KG1 (cell line): ENCODE results near the gene CLDN17.

Experiments used
- DNase-seq: peaks from one replicate; lab custom pipeline; 2025; lab: John Stamatoyannopoulos, UW

Gene CLDN17

DNA sequence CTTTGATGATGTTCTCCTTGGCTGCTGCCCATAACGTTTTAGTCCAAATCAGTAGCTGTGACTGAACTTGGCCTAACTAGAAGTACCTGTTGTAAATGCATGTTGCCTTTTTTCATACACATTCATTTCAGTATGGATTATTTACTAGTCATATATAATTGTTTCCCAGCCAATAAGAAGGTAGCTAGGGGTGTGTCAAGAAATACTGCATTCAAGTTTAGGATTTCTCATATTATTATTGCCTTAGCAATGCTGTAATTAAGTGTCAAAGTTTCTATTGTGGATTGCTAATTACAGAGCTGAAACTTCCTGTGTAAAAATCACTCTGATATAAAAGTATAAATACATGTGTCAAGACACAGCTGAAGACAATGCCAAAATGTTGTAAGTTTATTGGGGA, at the start of gene CLDN17:
TSS of gene CLDN17 (minus strand) at position 101 of the 400 bp plus-strand sequence. CDS start 188 bp downstream, outside the sequence.
- no peak for DNase-seq

- no peak for DNase-seq
Observed at GRCh38 chr21:30216041-30216723, 49.6 kb upstream of the CLDN17 start, which contains the start of gene CLDN8. Gene CLDN8 (minus strand): TSS chr21:30216097. CDS start chr21:30215925, 172 bp downstream.

DNA sequence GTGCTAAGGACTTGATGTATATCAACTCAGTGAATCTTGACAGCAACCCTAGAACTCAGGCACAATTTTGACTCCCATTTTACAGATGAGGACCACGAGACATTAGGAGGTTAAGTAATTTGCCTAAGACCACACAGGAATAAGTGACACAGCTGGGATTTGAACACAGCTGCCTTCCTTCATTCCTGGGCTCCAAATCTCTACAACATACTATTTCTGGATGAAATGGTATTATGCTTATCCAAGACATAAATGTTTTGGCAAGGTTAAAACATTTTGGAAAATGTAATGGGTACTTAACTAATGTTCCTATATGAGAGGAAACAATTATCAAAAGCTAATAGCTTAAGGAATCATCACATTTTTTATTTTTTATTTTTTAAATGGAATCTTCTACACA, 44.5 kb upstream of the CLDN17 start:
- no peak for DNase-seq

DNA sequence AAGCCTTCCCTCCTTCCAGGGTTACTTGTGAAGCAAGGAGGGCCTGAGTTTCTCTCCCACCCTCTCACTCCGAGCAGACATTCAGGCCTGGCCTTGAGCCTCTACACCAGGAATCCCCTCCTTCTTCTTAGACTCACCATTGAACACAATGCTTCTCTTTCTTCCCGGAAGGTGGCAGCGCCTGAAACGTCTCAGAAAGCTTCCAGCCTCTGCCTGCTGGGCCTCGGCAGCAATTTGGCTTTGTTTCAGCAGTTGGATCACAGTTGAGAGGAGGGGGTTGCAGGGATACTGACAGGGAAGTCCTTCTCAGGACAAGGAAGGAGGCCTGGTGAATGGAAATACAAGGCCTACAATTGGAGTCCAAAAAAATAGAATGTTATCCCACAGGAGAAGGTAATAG, 43.0 kb upstream of the CLDN17 start:
- DNase-seq: no peak

DNA sequence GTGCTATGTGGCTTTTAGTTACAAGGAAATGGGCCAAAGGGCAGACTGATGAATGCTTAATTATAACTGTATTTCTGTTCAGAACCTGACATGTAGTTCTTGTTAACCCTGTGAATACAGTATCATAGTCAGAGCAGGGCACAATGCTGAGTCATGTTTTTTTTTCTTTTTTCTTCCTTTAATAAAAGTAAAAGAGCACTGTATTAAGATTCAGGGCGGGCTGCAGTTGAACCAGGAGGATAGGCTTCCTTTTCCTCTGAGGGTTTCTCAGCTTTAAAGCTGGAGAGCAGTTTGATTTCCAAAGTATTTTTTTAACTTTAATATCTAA, 40.6 kb upstream of the CLDN17 start:
- no peak for DNase-seq

GRCh38 chr21:30206551-30207251, 40.1 kb upstream of the CLDN17 start:
- DNase-seq: no peak

- DNase-seq: no peak
Observed at GRCh38 chr21:30200000-30200399, 33.4 kb upstream of the CLDN17 start.

- DNase-seq: peak; percentile 6
Observed at GRCh38 chr21:30194701-30195299, 28.2 kb upstream of the CLDN17 start.

GRCh38 chr21:30193201-30193600, 26.6 kb upstream of the CLDN17 start:
- no peak for DNase-seq

DNA sequence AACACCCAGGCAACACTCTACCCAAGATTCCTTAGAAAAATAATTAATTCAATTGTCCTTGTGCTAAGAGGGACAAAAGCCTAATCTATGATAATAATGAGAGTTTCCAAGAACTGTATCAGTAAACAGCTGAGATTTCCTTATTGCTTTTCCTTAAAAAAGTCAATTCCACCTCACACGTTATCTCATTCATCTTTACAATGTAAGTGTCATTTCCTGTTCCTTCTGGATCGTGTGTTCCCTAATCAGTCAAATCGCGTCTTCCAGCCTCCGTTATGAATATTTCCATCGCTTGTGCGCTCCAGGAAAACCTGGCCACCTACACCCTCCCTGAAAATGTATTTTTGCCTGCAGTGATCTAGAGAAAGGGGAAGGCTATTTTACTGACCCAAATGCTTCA, 23.9 kb upstream of the CLDN17 start:
- no peak for DNase-seq

DNA sequence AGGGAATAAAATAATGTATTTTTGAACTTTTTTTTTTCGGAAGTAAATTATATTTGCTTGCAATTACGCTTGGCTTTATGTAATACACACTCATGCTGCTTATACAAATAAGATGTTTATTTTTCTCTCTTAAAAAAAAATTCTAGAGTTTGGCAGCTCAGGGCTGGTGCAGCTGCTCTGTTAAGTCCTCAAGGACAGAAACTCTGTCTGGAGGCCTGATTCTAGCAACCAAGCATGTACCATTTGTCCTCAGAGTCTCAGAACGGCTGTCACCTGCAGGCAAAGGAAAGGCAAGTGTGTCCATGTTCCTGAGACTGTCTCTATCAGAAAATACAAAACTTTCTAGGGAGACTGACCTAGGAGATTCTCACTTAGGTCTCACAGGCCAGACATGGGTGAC, 23.2 kb upstream of the CLDN17 start:
- no peak for DNase-seq

GRCh38 chr21:30186242-30186641, 19.6 kb upstream of the CLDN17 start:
- DNase-seq: no peak

DNA sequence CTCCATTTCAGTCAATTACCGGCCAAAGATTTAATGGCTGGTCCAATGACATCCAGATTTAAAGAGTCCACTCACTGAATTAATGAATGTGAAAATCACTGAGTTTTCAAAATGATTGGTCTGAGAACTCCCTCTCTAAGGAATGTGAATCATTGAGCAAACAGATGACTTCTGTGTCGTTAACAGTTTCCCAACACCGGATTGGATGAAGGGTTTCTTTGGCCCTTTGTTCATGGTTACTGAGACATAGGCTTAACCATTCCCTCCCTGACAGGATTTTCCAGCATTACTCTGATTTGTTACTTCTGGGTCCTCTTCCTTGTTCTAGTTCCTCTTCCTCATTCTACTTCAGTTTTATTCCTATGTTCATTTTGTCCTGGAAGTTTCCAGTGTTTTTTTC, 1.5 kb upstream of the CLDN17 start:
- DNase-seq: no peak

DNA sequence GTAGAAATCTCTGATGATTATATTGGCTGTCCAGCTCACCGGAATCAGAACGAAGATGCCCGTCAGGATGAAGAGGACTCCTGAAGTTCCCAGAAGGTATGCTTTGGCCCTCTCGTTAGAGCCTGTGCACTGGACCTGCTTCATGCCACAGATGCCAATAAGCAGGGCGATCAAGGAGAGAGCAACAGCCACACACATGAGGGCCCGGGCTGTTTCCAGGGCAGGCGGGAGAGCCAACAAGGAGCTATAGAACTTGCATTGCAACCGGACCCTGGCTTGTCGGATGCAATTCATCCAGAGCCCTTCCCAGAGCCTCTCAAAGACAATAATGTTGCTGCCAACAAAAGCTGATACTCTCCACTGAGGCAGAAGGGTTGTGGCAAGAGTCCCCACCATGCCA, 434 bp downstream of the CLDN17 start:
- no peak for DNase-seq

DNA sequence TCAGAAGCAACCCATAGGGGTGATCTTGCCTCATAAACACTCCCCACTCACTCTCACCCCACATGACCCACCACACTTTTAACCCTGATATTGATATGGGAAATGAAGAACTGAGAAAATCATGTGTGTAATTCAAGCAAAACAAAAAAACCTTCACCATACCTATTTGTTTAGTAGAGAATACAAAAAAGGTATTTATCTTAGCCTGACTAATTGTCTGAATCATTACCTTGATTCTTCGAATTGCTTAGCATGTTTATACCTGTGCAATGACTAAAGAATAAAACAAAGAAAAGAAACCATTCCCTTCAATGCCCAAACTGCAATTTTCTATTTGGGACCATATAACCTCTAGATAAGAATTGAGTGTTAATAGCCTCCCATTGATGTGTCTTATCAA, 1.8 kb downstream of the CLDN17 start:
- DNase-seq: no peak

DNA sequence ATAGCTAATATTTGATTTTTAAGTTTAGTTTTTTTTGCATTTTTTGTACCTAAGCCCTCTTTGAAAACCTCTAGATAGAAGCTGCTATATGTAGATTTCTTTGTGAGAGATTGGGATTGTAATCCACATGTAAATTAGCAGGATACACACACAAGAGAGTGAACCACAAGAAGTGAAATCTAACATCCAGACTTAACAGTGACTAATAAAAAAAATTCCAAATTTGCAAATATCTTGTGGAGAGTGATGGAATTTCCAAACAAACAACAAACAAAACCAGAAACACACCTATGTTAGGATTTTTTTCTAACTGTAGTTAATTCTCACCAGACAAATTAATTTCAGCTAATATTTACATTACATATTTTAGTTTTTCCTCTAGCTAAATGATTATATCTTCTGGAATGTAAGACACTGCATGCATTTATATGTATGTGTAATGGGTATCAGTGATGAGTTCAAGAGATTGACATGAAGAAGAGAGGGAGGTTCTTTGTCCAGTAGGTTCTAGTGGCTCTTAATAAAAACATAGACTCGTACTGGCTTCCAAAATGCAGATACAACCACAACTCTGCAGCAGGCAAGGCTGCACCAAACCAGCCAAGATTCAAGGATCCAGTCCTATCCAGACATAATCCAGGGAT, 12.8 kb downstream of the CLDN17 start:
- no peak for DNase-seq

GRCh38 chr21:30152792-30153191, 13.8 kb downstream of the CLDN17 start:
- DNase-seq: no peak

DNA sequence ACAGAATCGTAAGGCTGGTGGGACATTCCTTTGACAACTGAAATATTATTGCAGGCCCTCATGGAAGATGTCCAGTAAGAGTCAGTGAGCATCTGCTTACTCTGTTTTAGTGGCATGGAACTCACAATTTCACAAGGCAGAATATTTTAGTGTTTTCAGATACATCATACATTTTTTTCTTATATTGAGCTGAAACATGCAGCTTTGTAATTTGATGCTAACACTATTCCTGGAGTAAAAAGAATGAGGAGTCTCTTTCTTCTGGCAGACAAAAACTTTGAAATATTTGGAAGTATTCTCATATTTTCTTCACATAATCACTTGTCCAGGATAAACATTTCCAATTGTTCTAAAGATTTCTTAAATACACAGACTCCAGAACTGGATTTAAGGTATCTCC, 17.7 kb downstream of the CLDN17 start:
- no peak for DNase-seq

DNA sequence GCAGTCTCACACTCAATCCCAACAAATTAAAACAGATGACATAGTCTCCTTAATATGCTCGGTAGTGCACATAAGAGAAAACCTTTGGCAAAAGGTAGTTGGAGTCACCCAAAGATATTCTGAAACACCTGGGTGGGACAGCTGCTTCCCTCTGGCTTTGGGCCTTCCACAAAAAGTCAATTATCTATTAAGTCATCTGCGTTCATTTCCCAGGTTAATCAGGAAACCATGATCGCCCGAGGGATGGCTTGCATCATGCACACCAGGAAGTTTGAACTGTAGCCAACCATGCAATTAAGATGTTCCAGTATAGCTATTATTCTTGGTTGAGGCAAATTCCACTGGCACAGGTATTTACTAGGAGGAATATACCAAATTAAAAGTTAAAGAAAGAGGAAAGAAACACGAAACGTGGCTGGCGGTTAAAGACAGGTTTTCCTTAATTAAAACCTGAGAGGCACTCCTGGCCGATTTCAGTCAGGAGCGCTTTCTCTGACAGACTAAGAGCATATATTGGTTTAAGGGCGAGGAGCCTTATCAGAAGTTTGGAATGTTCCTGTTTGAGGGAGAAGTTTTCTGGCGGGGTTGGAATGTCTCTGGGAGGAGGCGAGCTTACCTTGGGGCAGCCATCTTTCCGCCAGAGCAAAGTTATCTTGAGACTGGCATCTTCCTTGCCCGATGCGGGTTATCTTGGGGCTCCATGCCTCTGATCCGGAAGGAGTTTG, 19.9 kb downstream of the CLDN17 start:
- no peak for DNase-seq

- DNase-seq: no peak
Observed at GRCh38 chr21:30138483-30138882, 28.1 kb downstream of the CLDN17 start.

DNA sequence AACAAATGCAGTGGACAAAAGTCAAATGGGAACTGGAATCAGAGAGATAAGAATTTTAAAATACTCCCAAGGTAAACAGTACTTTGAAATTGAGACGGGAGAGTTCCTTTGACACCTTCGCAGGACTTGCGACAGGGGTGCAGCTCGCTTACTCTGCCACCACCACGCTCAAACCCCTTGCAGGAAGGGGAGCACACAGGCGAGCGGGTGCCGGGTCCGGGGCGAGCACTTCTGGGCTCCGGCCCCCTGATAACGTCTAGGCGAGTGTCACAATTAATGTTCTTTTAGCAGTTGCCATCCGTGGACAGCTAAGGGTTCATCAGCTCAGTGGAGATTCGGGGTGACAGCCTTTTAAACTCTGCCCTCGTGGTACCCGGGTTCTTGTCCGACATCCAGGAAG, 37.4 kb downstream of the CLDN17 start:
- DNase-seq: no peak

DNA sequence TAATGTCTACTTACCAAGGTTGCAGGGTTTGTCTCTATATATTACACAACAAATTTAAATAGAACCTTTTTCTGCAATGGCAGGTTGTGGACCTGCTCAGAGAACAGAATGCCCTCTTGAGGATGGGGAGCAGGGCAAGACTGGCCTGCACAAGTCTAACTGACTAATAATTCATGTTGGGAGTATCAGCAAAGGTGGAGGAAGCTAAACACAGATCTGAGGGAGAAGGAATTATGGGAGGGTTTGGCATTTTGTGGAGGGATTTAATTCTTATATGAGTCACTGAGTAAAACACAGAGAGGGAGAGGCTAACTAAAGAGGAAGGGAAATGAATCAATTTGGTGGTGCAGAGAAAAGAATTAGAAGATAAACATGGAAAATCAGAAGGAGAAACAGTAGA, 40.0 kb downstream of the CLDN17 start:
- no peak for DNase-seq
